Bronchial epithelial cell (primary cell): ENCODE measurements around the gene PAX5. TPM values are rescaled to one million over a fixed set of nuclear protein-coding genes. Genes with fewer than 3 reads are reported as not detected.

Experiments
- DNase-seq: peaks from one replicate; pipeline ENCODE4 v3.0.0-alpha.2; 2010; ENCODE audit warnings: low read depth
- FAIRE-seq: peaks from 2 replicates; lab custom pipeline; 2011; peaks lifted over from hg19 to GRCh38; lab: Jason Lieb, UNC
- H3K27me3 ChIP-seq: 2 replicates; pipeline ENCODE4 v1.5.1; 2011; ENCODE audit warnings: low read length; ENCODE audit not compliant: control insufficient read depth, insufficient read depth
- H3K36me3 ChIP-seq: 2 replicates; pipeline ENCODE4 v1.5.1; 2011; ENCODE audit warnings: low read length; ENCODE audit not compliant: control insufficient read depth, insufficient read depth
- H3K4me3 ChIP-seq: 2 replicates; pipeline ENCODE4 v1.5.1; 2011; ENCODE audit warnings: mild to moderate bottlenecking, low read depth, low read length, control low read depth
- total RNA-seq: library from RNA; depleted of rRNA; stranded (reverse); fragments of >200 nt; gene quantifications from 2 replicates; pipeline ENCODE4 v1.2.1, GENCODE V29; 2014
- TF ChIP-seq, protein P1 (sequence below): IDR thresholded peaks from 2 replicates; pipeline ENCODE4 v1.5.1; 2011; ENCODE audit warnings: mild to moderate bottlenecking, moderate library complexity, low read length, control low read depth, inconsistent platforms; ENCODE audit not compliant: insufficient read depth, severe bottlenecking

The PAX5 gene
- total RNA-seq, 1 donor from 2014 or later: not detected

DNA sequence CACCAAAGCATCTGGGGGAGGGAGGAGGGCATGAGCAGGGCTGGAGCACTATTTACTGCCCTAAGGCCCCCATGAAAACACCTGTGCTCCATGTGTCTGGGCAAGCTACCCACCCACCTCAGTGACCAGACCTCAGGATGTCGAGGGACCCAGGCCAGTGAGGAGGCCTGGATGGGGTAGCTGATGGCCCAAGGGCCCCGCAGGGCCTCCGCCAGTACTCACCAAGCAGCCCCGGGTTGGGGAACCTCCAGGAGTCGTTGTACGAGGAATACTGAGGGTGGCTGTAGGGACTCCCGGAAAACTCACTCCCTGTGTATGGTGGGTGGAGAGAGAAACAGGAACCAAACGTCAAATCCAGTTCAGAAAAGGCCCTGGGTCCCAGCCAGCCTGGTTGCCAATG is 187.4 kb downstream of the PAX5 start:
- FAIRE-seq: no peak
- TF ChIP-seq, protein P1, sequence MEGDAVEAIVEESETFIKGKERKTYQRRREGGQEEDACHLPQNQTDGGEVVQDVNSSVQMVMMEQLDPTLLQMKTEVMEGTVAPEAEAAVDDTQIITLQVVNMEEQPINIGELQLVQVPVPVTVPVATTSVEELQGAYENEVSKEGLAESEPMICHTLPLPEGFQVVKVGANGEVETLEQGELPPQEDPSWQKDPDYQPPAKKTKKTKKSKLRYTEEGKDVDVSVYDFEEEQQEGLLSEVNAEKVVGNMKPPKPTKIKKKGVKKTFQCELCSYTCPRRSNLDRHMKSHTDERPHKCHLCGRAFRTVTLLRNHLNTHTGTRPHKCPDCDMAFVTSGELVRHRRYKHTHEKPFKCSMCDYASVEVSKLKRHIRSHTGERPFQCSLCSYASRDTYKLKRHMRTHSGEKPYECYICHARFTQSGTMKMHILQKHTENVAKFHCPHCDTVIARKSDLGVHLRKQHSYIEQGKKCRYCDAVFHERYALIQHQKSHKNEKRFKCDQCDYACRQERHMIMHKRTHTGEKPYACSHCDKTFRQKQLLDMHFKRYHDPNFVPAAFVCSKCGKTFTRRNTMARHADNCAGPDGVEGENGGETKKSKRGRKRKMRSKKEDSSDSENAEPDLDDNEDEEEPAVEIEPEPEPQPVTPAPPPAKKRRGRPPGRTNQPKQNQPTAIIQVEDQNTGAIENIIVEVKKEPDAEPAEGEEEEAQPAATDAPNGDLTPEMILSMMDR: no peak
- H3K27me3 ChIP-seq: peaks cover 9% of the 10 kb centered on the region

DNA sequence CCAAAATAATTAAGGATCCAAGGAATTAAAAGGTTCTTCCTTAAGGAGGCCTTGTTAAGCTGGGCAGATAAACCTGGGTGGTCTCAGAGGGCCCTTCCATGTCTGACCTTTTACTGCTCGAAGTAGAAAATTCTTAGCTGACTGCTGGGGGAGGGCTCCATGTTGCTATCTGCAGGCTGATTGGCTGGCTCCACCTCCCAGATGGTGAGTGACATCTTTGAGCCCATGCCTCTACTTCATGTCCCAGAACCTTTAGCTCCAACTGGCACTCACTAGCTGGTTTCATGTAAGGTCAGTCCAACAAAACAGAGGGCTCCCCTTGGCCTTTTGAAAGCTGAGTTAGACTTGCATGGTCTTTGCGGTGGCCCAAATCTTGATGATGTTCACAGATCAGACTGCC is 188.2 kb downstream of the PAX5 start:
- Histone ChIP-seq H3K27me3 (peaks cover 7% of the 10 kb centered on the region), H3K36me3 (no peaks in the 10 kb centered on the region), H3K4me3 (no peak overlapping the region)
- no peak for DNase-seq
- TF ChIP-seq, protein P1: no peak
- no peak for FAIRE-seq

More for the DNA sequence above, 187.4 kb downstream of the PAX5 start:
- no peaks in the 10 kb centered on the region for H3K36me3 ChIP-seq
- DNase-seq: no peak
- H3K4me3 ChIP-seq: no peak overlapping the region

DNA sequence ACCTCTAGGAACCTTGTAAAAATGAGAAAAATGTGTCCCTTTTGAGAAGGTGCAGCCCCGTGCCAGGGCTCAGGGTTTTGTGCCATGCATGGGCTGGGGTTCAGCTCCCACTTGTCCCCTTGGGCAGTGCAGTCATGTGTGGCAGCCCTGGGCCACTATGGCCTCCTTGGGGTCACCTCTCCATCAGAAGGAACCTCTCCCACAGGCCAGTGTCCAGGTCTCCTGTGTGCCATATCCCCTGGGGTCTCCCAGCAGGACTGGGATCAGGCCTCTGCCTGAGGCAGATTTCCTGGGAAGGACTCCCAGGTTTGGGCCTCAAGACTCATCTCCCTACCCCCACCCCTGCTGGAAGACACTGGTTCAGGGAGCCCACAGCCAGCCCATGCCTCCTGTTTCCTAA is 189.1 kb downstream of the PAX5 start:
- FAIRE-seq (no peak), DNase-seq (no peak)
- TF ChIP-seq, protein P1: no peak
- no peaks in the 10 kb centered on the region for H3K36me3 ChIP-seq
- H3K4me3 ChIP-seq: no peak overlapping the region
- H3K27me3 ChIP-seq: peaks cover 7% of the 10 kb centered on the region

DNA sequence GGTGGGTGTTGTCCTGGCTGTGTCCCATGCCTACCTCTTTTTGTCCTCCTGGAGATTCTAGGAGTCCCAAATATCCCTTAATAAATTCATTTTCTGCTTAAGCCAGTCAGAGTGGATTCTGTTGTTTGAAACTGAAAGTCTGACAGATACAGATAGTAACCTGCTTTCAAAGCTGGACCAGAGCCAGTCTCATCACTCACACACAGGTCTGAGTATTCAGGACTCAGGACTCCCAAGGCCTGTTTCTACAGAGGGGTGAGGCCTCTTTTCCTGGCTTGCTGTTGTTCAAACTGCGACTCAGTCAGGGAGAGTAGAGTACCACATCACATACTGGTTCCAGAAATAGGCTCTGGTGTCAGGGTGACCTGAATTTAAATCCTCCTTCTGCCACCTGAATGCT is 190.1 kb downstream of the PAX5 start:
- no peak overlapping the region for H3K4me3 ChIP-seq
- peak; percentile 3 for DNase-seq
- H3K36me3 ChIP-seq: no peaks in the 10 kb centered on the region
- TF ChIP-seq, protein P1: no peak
- peaks cover 7% of the 10 kb centered on the region for H3K27me3 ChIP-seq
- no peak for FAIRE-seq

DNA sequence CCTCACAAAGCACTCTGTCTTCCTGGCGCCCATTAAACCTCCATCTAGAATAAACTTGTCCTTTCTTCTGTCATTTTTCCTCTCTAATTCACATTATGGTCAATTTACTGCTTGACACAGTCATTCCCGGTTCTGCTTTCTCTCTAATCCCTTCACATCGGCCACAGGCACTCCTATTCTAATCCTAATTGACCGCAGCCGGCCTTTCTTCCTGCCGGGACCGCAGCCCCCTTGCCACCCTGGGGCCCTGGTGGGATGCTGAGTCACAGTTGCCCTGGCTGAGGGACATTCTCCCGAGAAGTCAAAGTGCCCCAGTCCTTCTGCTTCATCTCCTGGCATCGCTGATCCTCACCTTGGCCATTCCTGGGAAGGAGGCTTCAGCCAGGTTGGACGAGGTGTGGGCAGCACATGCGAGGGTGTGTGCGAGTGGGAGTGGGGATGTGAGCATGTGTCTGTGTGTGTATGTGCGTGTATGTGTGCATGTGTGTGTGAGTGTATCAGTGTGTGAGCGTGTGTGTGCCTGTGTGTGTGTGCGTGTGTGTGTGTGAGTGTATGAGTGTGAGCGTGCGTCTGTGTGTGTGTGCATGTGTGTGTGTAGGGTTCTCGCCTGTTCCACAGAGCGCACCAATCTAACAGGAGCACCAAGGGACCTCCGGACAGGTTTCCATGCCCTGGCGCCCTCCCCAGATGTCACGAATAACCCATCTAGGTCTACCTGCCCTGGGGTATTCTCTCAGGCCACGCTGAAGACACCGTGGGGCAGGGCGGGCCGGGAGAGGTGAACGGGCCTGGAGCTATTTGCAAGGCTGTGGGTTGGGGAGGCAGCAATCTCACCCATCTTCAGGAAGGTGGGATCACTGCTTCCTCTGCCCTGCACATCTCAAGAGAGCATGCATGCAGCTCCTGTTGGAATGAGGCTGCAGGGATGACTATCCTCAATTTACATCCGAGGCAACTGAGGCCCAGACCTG is 191.2 kb downstream of the PAX5 start:
- peak; percentile 92 for FAIRE-seq
- H3K4me3 ChIP-seq: no peak overlapping the region
- H3K36me3 ChIP-seq: no peaks in the 10 kb centered on the region
- TF ChIP-seq, protein P1: no peak
- DNase-seq: no peak
- H3K27me3 ChIP-seq: peaks cover 7% of the 10 kb centered on the region
